MG63 (cell line): ENCODE data around the gene IZUMO1R. TPM values are rescaled to one million over a fixed set of nuclear protein-coding genes. Genes with fewer than 3 reads are reported as not detected.
"Not testable (repeated sequence)": the region's sequence is repeated elsewhere in the genome, so short reads cannot be mapped to it uniquely, and the experiment has no call there.

Experiments
- DNase-seq: peaks from one replicate; pipeline ENCODE4 v3.0.0-alpha.2; 2020
- H3K27me3 ChIP-seq: fragments of 250-450 bp; sonication (Bioruptor Pico); 2 replicates; pipeline ENCODE4 v1.5.1; 2020; ENCODE audit warnings: mild to moderate bottlenecking, moderate library complexity
- H3K36me3 ChIP-seq: fragments of 250-450 bp; sonication (Bioruptor Pico); 2 replicates; pipeline ENCODE4 v1.5.1; 2020; ENCODE audit warnings: mild to moderate bottlenecking, moderate library complexity
- H3K4me3 ChIP-seq: fragments of 250-450 bp; sonication (Bioruptor Pico); 2 replicates; pipeline ENCODE4 v1.5.1; 2020; ENCODE audit warnings: mild to moderate bottlenecking, moderate library complexity
- H3K9me3 ChIP-seq: fragments of 250-450 bp; sonication (Bioruptor Pico); 2 replicates; pipeline ENCODE4 v1.5.1; 2020; ENCODE audit warnings: mild to moderate bottlenecking, moderate library complexity
- total RNA-seq: library from RNA; depleted of rRNA; stranded (reverse); fragments of >200 nt; shearing (Covaris generic); gene quantifications from 2 replicates; pipeline ENCODE4 v1.2.3, GENCODE V29; 2014; ENCODE audit warnings: low replicate concordance; rRNA removed

IZUMO1R gene
- total RNA-seq: not detected in 2 replicates

DNA sequence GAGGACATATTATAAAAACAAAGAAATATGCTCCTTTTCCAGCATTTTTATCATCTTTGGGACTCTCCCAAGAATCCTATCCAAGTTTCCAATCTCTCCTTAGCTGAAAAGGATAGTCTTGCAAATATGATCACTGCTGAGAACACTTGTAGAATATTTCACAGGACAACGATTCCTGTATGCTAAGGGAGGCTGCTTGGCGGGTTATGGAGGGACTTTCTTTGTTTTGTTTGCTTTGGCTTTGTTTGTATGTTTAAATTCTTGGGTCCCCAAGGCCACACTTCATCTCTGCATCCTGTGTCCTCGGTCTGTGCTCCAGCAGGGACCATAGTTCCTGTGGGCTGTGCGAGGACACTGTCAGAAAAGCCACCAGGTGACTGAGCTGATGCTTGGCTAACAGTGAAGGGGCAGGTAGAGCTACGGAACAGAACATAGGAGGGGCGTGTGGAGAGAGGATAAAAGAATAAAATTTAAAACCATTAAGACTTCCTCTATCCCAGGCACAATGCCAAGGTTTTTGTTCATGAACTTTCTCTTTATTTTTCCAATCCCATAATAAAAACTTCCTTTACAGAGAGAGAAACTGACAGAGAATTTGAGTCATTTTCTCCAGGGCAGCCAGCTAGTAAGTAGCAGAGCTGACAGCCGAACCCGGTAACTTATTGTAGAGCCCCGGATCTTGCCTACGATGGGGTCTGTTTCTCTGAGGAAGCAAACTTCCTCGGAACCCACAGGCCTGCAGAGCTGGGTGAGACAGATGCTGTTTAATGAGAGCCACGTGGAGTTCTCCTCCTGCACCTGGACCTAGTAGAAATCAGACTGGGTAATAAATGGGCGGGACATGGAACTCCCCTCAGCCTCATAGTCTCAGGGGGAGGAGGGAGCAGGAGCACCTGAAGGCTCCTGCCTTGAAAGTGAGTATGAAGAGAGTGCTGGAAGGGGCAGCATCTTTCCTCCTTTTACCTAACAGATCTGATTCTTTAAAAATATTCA lies at the start of gene IZUMO1R:
IZUMO1R (plus strand) TSS at position 615 of the 993 bp plus-strand sequence. CDS start 1,057 bp downstream, outside the sequence.
- DNase-seq: no peak
- Histone ChIP-seq H3K4me3 (no peak within 1 kb of the TSS), H3K36me3 (no peaks in the 10 kb centered on the region), H3K27me3 (no peaks in the 10 kb centered on the region), H3K9me3 (no peaks in the 10 kb centered on the region)

GRCh38 chr11:94271885-94272372 lies 32.5 kb upstream of the IZUMO1R start:
- Histone ChIP-seq H3K36me3 (no peaks in the 10 kb centered on the region), H3K4me3 (no peak overlapping the region), H3K9me3 (no peaks in the 10 kb centered on the region), H3K27me3 (no peaks in the 10 kb centered on the region)
- DNase-seq: no peak

- Histone ChIP-seq H3K9me3 (no peaks in the 10 kb centered on the region), H3K36me3 (no peaks in the 10 kb centered on the region), H3K4me3 (no peak overlapping the region), H3K27me3 (no peaks in the 10 kb centered on the region)
- DNase-seq: no peak
Observed at GRCh38 chr11:94272738-94273313, 31.6 kb upstream of the IZUMO1R start.

GRCh38 chr11:94275961-94276360 lies 28.4 kb upstream of the IZUMO1R start:
- Histone ChIP-seq H3K27me3 (no peaks in the 10 kb centered on the region), H3K36me3 (no peaks in the 10 kb centered on the region), H3K4me3 (no peak overlapping the region), H3K9me3 (no peaks in the 10 kb centered on the region)
- no peak for DNase-seq

GRCh38 chr11:94276943-94277342 lies 27.4 kb upstream of the IZUMO1R start:
- Histone ChIP-seq H3K27me3 (no peaks in the 10 kb centered on the region), H3K4me3 (no peak overlapping the region), H3K36me3 (no peaks in the 10 kb centered on the region), H3K9me3 (no peaks in the 10 kb centered on the region)
- DNase-seq: no peak

DNA sequence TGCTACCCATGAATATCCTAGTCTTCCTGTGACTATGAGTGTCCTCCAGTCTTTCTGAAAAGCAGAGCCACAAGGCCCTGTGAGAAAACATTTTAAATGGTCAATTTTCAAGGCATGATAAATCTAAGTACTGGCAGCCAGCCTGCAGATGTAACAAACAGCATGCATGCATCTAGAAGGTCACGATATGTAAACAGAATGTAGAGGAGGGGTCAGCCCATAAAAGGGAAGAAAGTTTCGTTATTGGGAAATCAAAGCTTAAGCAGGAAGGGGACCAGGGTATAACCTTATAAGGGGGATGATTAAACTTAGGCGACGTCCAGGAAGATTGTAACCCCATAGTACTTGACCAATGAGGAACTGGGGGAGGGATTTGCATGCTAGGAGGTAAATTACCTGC lies 26.2 kb upstream of the IZUMO1R start:
- DNase-seq, H3K27me3 ChIP-seq: not testable (repeated sequence)

DNA sequence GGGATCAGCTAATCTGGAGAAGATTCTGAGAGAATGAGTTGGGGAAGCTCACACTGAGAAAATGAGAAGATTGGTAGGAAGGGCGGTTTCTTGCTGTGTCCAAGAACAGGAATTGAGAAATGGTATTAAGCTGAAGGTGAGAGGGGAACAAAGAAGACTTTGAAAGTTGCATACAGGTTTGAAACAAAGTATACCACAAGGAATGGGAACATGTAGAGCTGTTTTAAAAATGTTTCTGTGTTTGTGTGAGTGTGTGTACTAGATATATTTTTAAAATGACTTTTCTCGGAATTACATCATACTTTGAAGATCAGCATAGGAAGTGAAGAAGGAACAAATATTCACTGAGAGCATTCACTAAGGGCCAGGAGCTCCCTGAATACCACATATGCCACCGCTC lies 24.4 kb upstream of the IZUMO1R start:
- Histone ChIP-seq H3K4me3 (no peak overlapping the region), H3K36me3 (no peaks in the 10 kb centered on the region), H3K27me3 (no peaks in the 10 kb centered on the region), H3K9me3 (no peaks in the 10 kb centered on the region)
- DNase-seq: no peak

More for the DNA sequence above, 26.2 kb upstream of the IZUMO1R start:
- H3K9me3 ChIP-seq, H3K36me3 ChIP-seq, H3K4me3 ChIP-seq: not testable (repeated sequence)

DNA sequence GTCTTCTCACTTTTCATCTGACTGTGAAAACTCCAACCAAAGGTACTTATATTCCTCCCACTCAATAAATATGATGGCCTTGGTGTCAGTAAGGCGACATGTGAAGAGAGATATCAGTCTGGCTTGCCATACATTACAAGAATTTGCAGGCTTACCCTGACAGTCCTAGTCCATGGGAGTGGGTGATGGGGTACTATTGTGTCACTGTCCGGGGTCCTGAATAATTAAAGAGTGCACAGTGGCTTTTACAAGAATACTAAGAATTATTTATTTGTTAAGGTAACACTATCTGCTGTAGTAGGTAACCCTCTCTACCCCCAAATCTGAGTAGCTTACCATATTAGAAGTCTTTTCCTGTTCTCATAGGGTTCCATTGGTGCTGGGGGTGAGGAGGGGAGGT lies 23.1 kb upstream of the IZUMO1R start:
- H3K4me3 ChIP-seq: no peak overlapping the region
- DNase-seq: no peak
- no peaks in the 10 kb centered on the region for H3K9me3 ChIP-seq
- H3K36me3 ChIP-seq: no peaks in the 10 kb centered on the region
- no peaks in the 10 kb centered on the region for H3K27me3 ChIP-seq

GRCh38 chr11:94283678-94284077 lies 20.7 kb upstream of the IZUMO1R start:
- H3K9me3 ChIP-seq: 0 out of 2 replicates have a peak, but pooled peaks cover 2% of the 10 kb centered on the region
- H3K27me3 ChIP-seq: no peaks in the 10 kb centered on the region
- no peaks in the 10 kb centered on the region for H3K36me3 ChIP-seq
- no peak for DNase-seq
- no peak overlapping the region for H3K4me3 ChIP-seq

DNA sequence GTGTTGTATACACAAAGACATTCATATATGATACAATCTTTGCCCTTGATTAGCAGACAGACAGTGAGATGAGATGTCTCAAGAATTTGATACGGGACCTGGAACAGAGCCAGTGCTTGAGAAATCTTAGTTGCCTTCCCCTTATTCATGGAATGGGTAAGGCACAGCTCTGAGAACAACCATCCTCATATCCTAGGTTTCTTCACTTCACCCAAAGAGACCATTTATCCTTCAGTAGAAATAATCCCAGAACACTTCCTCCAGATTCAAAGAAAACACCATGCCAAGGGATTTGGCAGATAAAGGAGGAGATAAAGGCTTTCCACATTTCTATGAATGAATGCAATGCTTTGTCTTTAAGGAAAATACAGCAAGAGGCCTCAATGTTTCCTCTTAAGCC lies 8.8 kb upstream of the IZUMO1R start:
- Histone ChIP-seq H3K9me3 (peaks cover 3% of the 10 kb centered on the region; the same call in 1 of the 2 replicates), H3K36me3 (no peaks in the 10 kb centered on the region), H3K27me3 (no peaks in the 10 kb centered on the region), H3K4me3 (no peak overlapping the region)
- no peak for DNase-seq

DNA sequence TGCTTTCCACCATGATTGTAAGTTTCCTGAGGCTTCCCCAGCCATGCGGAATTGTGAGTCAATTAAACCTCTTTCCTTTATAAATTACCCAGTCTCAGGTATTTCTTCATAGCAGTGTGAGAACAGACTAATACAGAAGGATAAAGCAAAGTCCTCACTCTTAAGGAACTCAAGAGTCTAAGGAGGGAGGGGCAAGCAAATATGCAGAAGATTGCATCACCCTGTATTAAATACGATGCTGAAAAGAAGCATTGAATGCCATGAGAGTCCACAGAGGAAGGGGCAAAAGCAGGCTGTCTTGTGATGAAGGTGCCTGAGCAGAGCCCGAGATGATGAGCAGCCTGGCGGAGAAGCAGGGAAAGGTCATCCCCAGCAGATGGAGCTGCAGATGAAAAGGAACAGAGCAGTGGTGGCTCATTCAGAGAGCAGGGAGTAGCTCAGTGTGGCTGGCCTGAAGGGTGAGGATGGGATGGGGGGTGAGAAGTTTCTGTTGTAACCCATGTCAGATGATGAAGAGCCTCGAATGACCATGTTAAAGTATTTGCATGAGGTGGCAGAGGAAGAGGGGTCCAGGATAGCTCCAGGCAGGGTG lies 6.3 kb upstream of the IZUMO1R start:
- Histone ChIP-seq H3K4me3 (no peak overlapping the region), H3K27me3 (no peaks in the 10 kb centered on the region), H3K36me3 (no peaks in the 10 kb centered on the region), H3K9me3 (no peaks in the 10 kb centered on the region)
- DNase-seq: no peak

DNA sequence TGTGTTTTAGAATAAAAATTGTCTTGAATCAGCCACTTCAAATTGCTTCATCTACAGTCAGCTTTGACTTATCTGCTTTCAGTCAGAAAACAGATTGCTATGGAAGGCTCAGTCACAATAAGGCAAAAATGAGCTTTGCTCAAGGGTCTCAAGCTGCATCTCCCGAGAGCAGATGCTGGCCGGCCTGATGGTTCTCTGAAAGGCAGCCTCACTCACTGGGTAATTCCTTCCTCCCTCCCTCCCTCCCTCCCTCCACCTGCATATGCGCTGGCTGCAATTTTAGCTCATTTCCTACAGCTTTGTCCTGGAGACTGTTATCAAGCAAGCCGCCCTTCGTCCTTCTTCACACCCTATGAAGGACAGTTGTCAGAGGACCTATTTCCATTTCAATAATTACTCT lies 1.6 kb upstream of the IZUMO1R start:
- DNase-seq: no peak
- Histone ChIP-seq H3K4me3 (no peak overlapping the region), H3K9me3 (no peaks in the 10 kb centered on the region), H3K36me3 (no peaks in the 10 kb centered on the region), H3K27me3 (no peaks in the 10 kb centered on the region)

DNA sequence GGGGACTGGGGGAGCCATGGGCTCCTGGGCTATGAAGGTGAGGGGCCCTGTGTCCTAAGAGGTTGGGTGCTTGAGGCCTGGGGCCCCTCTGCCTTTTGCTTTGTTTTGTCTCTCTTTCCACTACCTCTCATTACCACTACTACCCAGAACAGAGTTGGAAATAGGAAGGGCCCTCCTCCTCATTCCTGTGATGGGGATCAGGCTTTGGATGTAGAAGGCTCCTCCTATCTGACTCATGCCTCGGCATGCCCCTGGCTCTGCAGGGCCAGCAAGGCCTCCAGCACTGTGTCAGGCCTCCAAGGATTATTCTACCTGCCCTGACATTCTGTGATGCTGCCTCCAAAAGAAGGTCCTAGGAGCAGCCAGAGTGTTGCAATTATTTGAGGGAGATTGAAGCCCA lies 766 bp downstream of the IZUMO1R start:
- no peaks in the 10 kb centered on the region for H3K36me3 ChIP-seq
- no peaks in the 10 kb centered on the region for H3K9me3 ChIP-seq
- H3K4me3 ChIP-seq: no peak overlapping the region
- DNase-seq: peak; percentile 9
- H3K27me3 ChIP-seq: no peaks in the 10 kb centered on the region

DNA sequence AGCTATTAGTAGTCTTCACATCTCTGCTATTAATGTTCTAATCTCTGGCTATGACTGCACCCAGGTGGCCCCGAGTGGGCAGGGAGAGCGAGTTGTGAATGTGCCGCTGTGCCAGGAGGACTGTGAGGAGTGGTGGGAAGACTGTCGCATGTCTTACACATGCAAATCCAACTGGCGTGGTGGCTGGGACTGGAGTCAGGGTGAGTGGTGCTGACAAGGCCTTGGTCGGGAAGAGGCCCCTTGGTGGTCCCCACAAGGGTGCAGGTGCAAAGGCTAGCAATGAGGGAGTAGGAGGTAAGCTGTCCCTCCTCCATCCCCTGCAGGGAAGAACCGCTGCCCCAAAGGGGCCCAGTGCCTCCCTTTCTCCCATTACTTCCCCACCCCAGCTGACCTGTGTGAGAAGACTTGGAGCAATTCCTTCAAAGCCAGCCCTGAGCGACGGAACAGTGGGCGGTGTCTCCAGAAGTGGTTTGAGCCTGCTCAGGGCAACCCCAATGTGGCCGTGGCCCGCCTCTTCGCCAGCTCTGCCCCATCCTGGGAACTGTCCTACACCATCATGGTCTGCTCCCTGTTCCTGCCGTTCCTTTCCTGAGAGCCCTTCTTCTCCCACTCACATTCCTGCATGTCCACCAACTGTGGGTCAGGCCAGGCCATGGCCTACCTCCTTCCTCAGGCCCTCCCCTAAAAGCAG lies 2.9 kb downstream of the IZUMO1R start:
- no peaks in the 10 kb centered on the region for H3K27me3 ChIP-seq

DNA sequence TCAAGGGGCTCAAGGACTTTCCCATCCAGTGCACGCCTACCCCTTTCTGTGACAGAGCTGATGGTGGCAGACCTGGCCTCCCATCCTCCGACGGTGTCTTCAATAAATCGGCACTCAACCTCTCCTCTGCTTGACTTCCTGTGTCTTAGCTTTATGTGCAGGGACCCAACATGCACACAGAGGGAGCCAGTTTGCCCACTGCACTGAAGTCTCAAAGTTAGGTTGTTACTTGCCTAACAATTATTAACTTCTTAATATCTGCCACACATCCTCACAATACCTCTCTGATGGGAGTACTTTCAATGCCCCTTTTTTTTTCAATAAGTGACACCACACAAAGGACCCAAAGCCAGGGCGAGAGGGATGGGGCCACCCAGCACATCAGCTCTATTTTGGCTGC lies 3.6 kb downstream of the IZUMO1R start:
- Histone ChIP-seq H3K9me3 (no peaks in the 10 kb centered on the region), H3K4me3 (no peak overlapping the region), H3K27me3 (no peaks in the 10 kb centered on the region), H3K36me3 (no peaks in the 10 kb centered on the region)
- DNase-seq: no peak

More for the DNA sequence above, 2.9 kb downstream of the IZUMO1R start:
- H3K4me3 ChIP-seq: no peak overlapping the region
- H3K9me3 ChIP-seq: no peaks in the 10 kb centered on the region
- no peak for DNase-seq
- H3K36me3 ChIP-seq: no peaks in the 10 kb centered on the region

DNA sequence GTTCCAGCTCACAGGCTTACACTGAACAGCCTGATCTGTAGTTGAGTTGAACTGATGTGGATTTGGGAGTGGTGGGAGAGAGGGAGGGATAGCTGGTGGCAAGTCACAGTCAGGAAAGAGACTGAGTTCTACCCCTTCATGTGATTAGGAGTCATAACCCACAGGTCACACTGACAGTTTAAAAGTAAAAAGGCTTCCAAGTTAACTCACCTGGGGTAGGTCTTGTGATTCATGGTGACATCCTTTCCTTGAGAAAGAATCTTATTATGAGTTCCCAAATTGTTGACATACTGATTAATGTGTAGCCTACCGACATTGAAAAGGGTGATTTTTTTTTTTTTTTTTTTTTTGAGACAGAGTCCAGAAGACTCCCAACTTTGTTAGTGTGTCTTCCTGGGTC lies 5.4 kb downstream of the IZUMO1R start:
- H3K36me3 ChIP-seq: no peaks in the 10 kb centered on the region
- H3K4me3 ChIP-seq: no peak overlapping the region
- H3K27me3 ChIP-seq: no peaks in the 10 kb centered on the region
- H3K9me3 ChIP-seq: no peaks in the 10 kb centered on the region
- no peak for DNase-seq
